Measurements from ENCODE around the gene SH3RF3.

The SH3RF3 gene

GRCh38 chr2:109288544-109289368, 159.8 kb downstream of the SH3RF3 start:
- DNase-seq (ENCODE audit: low read depth) = no peak

- peak; percentile 70 for DNase-seq (ENCODE audit: low read depth)
Observed at GRCh38 chr2:109289504-109290222, 160.7 kb downstream of the SH3RF3 start.

- DNase-seq (ENCODE audit: low read depth) = peak; percentile 34
Observed at GRCh38 chr2:109290887-109291643, 162.1 kb downstream of the SH3RF3 start.

DNA sequence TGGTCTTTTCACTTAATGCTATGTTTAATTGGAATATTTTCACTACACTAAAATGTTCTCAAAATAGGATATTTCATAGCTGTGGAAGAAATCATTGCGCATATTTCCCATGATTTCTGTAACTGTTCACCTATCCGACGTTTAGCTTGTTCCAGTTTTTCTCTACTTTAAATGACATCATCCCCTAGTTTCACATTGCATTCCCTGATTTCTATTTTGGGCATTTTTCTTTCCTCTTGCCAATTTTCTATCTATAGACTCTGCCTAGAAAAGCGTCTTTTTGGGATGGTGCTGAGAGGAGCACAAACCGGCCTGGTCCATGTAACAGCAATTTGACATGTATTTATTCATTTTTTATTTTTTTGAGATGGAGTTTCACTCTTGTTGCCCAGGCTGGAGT, 163.4 kb downstream of the SH3RF3 start:
- no peak for DNase-seq (ENCODE audit: low read depth)

DNA sequence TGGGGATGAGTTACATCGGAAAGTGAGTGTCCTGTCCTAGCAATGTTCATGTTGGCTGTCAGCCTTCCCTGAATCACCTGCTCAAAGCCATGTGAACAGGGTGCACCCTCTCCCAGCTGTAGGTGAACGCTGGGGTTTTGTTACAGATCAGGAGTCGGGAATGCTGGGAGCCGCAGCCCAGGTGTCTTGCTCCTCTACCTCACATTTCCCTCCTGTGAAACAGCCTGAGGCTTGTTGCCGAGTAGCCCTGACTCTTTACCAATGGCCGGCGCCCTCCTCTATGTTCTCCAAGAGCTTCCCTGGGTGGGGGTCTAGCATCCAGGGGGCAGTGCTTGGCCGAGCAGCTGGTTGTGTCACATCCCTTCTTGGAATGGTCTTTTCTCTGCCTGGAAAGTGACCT, 164.7 kb downstream of the SH3RF3 start:
- DNase-seq (ENCODE audit: low read depth) = no peak

GRCh38 chr2:109294523-109294922, 165.5 kb downstream of the SH3RF3 start:
- DNase-seq (ENCODE audit: low read depth) = no peak

DNA sequence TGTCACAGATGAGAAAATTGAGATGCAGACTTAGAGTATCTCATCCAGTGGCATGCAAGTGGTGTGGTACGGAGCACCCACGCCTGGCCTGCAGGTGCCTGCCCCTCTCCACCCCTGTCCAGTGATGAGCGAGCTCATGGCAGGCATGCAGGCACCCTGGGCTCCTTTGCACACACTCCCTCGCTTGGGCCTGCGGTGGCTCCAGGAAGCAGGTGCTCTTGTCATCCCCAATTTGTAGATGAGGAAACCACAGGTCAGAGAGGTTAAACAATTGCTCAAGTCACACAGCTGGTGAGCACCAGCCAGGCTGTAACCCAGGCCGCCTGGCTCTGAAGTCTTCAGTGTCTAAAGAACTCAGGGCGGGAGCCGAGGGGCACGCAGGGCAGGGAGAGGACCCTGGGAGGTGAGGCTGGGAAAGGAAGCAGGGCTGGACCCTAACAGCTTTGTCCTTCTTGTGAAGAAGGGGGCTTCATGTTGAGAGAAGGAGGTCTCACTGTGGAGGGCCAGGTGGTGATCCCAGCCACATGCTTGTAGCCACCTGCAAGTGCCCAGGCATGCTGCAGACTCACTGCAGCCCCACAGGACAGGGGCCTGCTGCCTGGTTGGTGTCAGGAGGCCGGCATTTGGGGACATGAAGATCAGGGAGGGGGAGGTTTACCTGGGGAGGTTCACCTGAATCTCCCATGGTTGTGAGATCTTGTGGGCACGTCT, 166.2 kb downstream of the SH3RF3 start:
- no peak for DNase-seq (ENCODE audit: low read depth)

- no peak for DNase-seq (ENCODE audit: low read depth)
Observed at GRCh38 chr2:109295781-109296117, 166.7 kb downstream of the SH3RF3 start.

GRCh38 chr2:109297566-109298490, 168.8 kb downstream of the SH3RF3 start:
- DNase-seq (ENCODE audit: low read depth) = no peak

DNA sequence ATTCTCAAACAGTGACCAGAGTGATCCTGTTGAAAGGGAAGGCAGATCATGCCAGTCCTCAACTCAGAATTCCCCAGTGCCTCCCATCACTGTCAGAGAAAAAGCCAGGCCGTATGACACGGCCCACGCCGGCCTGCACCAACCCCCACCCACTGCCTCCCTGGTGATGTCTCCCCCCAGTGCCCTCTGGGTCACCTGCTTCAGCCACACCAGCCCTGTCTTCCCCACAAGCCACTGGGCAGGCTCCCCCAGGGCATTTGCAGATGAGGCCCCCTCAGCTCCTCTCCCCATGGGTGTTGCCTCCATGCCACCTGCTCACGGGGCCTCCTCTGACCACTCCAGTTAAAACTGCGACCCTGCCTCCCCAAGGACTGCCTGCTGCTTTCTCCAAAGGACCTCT, 169.8 kb downstream of the SH3RF3 start:
- DNase-seq (ENCODE audit: low read depth) = no peak

DNA sequence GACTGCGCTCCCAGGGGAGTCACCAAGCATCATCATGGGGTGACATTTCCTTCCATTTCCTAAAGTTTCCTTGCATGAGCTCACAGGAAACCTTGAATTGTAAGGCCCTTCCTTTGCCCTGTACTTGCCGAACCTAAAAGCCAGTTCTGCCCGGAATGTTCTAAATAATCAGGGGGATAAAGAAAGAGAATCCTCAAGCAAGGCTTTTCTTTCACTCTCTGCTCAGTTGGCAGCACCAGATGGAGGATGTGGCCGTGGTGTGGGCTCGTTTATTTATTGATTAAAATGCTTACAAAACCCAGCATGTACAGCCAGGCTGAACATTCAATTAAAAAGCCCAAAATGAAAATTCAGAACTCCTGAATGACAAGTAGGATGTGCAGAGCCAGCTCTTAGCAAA, 170.5 kb downstream of the SH3RF3 start:
- no peak for DNase-seq (ENCODE audit: low read depth)

DNA sequence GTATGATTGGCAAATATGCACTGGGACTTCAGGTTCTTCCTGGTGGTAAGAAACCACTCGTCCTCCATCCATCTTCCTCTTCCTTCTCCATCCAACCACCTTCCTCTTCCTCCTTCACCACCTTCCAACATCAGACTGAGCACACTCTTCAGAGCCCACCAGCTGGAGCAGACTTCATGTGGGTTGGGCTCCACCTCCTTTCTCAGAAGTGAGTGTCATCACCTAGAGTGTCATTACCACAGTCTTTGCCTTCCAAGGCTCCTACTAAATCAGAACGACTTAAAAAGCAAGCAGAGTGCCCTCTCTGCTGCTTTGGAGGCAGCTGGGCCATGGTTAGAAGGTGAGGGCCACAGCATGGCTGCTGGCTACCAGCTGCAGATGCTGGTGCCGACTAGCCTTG, 171.6 kb downstream of the SH3RF3 start:
- DNase-seq (ENCODE audit: low read depth) = no peak

- no peak for DNase-seq (ENCODE audit: low read depth)
Observed at GRCh38 chr2:109301746-109302145, 172.7 kb downstream of the SH3RF3 start.

- DNase-seq (ENCODE audit: low read depth) = no peak
Observed at GRCh38 chr2:109302319-109302718, 173.3 kb downstream of the SH3RF3 start.

GRCh38 chr2:109304242-109304641, 175.2 kb downstream of the SH3RF3 start:
- no peak for DNase-seq (ENCODE audit: low read depth)

DNA sequence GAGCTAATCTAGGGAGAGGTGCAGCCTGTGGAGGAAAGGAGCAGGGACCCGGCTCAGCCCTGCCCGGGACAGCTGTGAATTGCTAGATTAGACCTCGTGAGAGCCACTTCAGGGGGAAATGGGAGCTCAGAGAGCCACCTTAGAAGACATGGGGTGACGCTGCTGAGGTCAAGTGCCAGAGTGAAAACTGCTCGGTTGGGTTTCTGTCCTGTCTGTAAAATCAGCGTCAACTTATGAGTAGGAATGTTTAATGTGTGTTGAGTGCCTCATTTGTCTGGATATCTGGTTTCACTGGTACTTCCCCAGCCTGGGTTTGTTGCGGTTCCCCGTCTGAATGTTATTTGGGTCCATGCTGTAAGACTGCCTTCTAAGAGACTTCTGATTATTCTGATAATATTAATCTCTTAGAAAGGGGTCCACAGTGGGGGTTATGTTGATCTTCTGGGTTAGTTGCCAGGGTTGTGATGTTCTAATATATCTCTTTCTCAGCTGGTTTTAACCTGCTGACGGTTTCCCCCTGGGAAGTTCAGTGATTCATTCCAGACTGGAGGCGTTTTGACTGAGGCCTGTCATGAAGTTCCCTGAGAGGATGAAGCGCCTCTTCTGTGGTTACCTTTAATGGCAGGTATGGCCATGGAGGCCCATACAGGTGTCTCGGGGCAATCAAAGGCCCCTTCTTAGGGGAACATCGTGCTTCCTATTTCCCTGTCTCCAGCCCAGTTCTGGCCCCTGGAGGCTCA, 175.9 kb downstream of the SH3RF3 start:
- no peak for DNase-seq (ENCODE audit: low read depth)

GRCh38 chr2:109305490-109306167, 176.6 kb downstream of the SH3RF3 start:
- DNase-seq (ENCODE audit: low read depth) = no peak

DNA sequence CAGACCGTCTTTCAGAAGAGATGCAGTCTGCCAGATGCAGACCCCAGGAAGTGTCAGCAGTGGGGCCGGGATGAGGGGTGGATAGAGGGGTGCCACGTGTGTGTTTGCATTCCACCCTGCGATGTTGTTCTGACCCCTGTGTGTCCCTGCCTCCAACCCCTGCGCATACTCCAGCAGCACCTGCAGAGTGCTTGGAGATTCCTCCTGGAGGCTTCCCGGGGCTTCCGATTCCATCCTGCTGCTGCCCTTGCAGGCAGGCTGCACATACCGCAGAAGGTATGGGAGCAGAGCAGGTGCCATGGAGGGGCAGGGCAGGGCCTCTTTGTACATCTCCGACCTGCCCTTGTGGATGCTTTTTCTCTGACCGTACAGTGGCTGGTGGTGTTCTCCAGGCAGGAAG, 177.2 kb downstream of the SH3RF3 start:
- DNase-seq (ENCODE audit: low read depth) = no peak

DNA sequence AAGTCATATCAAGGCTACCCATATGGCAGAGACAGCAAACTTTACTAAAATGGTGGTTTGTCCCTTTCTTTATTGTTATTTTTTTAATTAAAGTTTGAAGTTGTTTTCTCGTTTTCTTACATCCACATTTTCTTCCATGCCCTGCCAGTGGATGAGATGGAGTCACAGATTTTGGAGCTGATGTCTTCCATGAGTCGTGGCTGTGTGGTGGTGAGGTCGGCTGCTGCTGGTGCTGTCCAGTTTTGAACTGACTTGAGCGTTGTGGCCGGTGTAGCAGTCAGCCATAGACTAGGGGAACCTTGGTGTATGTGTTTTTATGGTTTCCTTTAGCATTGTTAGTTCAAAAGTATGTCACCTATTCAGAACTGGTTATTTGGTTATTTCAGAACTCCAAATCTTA, 182.8 kb downstream of the SH3RF3 start:
- no peak for DNase-seq (ENCODE audit: low read depth)

DNA sequence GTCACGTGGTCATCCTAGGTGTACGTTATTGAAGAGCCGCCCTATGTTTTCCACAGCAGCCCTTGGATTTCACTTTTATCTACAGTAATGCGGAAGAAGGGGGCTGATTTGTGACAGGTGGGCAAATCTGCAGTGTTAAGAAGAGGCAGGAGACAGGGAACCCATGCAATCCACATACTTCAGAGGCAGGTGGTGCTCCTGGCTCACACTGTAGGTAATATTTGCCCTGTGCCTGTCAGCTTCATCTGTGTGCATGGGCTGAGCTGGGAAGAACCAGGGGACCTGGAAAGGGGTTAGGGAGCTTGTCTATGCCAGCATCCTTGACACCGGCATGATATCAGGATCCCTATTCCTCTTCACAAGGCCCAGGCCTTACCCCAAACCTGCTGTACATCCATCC, 183.9 kb downstream of the SH3RF3 start:
- no peak for DNase-seq (ENCODE audit: low read depth)

All from fibroblast of gingiva (primary cell).